HG02981 (cell line): ENCODE results near the gene SMYD5.
A peak's percentile ranks its signal among the peaks of the same experiment; 100 is the strongest.
"Not testable (repeated sequence)": the region's sequence is repeated elsewhere in the genome, so short reads cannot be mapped to it uniquely, and the experiment has no call there.

Experiments used
- ATAC-seq: cut with Tn5 transposase; IDR thresholded peaks from one replicate; pipeline ENCODE4 v1.9.1; 2021; ENCODE audit warnings: mild to moderate bottlenecking, moderate library complexity; ENCODE audit not compliant: unreplicated experiment

The SMYD5 gene

DNA sequence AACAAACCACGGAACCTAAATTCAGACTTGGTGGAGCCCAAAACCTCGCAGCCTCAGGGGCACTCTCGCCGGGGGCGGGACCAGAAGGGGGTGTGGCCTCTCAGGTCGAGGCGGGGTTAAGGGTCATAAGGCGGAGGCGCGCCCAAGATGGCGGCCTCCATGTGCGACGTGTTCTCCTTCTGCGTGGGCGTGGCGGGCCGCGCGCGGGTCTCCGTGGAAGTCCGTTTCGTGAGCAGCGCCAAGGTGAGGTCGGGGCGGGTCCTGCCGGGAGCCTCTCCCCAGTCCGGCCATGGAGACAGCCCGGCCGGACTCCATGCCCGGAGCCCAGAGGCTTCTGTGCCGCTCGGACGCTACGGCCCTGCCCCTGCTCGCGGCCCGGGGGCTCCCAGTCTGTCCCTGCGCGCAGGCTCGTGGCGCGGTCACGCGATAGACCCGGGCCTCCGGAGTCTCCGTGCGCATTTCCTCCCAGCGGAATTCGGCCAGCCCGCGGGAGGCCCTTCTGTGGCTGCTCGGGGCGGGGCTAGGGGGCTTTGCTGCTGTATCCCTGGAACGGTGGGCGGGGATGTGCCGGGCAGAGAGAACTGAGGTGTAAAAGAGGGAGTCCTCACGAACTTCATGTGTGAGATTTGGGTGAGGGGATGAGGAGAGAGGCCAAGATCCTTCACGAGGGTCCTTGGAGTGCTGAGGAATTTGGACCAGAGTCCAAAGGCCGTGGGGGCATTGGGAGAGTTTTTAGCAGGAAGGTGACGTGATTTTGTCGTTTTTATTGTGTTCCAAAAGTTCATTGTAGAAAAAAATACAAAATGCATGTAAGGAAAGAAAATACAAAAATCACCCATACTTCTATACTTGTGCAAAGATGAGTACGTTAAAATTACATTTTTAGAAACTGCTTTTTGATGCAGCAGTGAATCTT, at the start of gene SMYD5:
TSS of gene SMYD5 (plus strand) at position 126 of the 916 bp plus-strand sequence. CDS start at position 148, 22 bp downstream.
- ATAC-seq: peak; percentile 89

DNA sequence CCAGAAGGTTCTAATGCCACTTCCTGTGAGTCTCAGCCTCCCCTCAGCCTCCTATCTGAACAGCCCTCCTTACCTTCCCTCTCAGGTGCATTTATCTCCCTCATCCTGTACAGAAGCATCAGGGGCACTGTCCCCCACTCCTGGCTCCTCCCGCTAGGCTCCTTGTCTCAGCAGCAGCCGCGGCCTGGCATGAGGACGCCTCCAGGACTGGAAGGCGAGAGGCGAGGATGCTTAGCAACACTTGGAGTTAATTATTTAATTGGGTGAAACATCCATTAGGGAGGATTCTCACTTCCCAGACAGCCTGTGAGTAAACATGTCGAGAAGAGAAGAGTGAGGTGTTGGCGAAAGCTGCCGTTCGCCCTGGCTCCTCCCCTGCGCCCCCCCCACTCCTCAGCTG, 48.1 kb upstream of the SMYD5 start:
- ATAC-seq: not testable (repeated sequence)

DNA sequence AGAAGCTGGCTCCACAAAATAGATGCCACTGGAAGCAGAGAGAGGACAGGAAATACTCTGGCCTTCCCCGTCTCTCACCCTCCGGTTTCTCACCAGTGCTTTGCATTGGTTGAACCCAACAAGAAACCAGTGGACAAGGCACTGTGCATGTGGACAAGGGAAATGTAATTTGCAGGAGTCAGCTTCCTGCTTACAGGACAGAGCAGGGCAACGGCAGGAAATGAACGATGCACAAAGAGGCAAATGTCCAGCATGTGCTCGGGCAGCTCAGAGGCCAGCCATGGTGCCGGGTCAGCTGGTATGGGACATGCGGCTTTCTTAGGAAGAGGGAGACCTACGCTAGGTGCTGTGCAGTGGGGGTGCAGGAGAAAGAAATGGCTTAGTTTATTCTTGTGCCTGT, 47.2 kb upstream of the SMYD5 start:
- not testable (repeated sequence) for ATAC-seq

DNA sequence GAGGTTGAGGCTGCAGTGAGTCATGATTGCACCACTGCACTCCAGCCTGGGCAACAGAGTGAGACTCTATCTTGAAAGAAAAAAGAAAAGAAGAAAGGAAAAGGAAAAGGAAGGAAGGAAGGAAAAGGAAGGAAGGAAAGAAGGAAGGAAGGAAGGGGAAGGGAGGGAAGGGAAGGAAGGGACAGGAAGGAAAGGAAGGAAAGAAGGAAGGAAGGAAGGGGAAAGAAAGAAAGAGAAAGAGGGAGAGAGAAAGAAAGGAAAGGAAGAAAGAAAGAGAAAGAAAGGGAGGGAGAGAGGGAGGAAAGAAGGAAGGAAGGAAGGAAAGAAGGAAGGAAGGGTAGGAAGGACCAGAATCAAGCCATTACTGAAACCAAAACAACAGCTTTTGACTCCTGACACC, 45.7 kb upstream of the SMYD5 start:
- not testable (repeated sequence) for ATAC-seq

DNA sequence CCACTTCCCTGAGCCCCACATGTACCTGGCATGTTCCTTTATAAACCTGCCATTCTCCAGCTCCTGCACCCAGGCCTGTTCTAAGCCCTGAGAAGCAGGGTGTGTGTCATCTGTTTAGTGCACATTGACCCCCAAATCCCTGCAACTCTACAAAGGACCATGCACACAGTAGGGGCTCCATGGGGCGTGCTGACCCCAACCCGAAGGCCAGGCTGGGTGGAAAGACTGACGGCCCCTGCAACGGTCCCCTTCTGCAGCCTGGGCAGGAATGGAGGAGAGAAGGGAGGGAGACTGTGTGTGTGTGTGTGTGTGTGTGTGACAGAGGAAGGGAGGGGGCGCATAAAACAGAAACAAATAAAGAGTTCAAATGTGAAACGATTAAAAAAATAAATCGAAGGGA, 43.7 kb upstream of the SMYD5 start:
- ATAC-seq: not testable (repeated sequence)

DNA sequence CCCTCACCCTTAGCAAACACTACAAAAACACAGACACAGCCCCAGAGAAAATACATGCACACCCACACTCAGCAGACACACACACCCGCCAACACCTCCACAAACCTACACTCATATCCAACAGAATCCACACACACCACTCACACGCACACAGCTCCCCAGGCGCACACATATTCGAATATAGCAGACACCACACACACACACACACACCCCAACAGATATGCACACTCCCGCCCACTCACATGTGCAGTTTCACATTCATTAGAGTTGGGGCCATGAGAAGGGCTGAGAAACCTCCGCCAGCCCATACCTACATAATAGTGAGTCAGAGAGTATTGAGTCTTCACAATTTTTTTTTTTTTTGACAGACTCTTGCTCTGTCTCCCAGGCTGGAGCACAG, 41.1 kb upstream of the SMYD5 start:
- no peak for ATAC-seq

DNA sequence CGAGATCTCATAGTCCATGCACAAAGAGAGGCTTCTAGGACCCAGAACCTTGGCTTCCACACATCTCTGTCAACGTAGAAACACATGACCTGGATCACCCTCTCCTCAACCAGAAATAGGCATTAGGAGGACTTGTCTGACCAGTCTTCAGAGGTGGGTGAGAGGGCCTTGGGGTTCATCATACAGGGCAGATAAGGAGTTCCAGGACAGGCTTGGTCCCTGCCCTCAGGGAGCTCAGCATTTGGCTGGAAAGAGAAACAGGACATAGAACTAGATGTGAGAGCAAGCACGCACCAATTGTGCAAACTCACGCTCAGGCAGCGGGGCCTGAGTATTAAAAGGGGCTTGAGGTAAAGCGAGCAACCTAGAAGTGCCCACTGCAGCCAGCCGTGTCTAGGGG, 40.3 kb upstream of the SMYD5 start:
- no peak for ATAC-seq

DNA sequence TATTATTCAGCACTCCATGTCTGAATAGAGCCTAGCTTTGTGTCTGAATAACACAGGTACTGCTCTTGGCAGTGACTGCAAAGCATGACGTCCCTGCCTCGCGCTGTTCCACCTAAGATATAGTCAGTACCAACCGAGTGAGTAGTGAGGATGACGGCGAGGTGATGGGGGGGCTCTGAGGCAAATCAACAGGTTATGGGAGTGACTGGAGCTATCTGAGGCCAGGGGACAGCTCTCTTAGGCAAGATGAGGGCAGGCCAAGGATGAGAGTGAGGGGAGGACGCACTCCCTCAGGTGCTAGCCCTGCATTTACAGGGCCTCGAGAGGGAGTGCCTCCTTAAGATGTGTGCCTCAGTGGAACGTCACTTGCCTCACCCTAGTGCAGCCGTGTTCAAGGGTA, 39.8 kb upstream of the SMYD5 start:
- no peak for ATAC-seq

DNA sequence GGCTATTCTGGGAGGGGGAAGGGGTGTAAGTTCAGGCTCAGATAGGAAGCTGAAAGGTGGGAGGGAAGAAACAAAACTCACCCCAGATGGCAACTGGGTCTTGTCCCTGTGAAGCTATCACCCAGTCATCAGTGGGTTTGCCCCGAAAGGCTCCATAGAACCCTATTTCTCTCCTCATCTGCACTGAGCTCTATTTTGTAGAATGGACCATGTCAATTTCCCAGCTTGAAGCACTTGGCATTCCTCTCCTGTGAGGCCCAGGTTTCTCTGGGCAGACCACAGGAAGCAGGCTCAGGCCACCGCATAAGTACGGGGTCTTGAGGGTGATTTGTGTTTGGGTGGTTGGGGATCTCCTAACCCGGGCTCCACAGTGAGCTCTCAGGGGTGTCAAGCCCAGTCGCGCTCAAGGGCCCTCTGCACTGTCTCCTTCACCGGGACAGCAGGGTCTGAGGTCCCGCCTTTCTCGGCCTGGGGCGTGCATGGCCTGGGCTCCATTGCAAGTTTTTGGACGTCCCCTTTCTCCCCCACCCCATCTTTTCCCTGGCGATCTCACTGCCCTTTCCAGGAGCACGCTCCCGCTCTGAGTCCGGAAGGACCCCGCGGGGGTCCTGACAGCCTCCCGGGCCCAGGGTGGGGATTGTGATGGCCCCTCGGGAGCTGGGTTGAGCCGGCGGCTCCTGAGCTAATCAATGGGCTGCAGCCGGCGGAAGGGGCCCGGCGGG, 38.9 kb upstream of the SMYD5 start:
- no peak for ATAC-seq

DNA sequence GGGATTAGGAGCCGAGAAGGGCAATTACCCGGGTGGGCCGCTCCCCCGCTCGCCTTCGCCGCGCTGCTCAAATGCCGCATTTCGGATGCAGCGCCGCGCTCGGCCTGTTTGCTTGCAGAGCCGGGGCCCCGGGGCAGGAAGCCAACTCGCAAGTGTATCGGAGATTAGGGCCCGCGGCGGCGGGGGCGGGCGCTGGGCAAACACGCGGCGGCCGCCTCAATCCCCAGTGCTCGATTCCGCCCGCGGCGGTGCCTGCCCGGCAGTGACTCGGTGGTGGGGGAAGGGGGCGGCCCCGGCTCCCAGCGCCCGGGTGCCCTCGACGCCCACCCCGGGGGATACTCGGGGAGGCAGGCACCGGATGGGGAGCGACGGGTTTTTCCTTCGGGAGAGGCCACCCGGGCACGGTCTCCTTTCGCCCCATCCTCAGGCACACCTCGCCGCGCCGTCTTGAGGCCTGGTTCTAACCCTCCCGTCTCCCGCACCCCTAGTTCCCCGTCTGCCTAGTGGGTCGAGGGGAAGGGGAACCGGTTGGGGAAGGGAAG, 38.3 kb upstream of the SMYD5 start:
- no peak for ATAC-seq

DNA sequence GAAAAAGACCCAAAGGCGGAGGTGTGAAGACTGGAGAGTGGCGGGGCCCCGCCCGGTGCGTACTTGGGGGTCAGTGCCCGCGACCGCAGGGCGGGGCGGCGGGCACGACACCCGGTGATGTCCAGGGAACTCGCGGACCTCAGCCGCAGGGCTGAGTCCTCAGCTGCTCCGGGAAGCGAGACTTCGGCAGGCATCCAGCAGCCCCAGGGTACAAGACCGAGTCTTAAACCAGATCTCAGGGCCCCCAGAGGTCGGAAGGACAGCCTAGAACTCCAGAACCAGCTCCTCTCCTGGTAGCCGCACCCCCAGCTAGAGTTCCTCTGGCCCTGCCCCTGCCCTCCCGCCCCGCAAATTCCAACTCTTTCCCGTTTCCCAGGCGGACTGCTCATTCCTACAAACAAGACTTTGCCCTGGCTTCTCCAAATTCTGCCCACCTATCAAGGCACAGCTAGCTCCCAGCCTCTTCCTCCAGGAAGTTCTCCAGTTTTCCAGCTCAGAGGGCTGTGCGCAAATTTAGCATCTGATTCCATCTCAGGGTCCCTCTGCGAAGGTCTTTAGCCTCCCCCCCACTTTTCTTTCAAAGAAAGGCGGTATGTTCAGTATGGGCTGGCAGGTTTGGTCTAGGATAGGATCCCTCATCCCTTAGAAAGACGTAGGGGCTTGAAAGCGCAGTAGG, 37.7 kb upstream of the SMYD5 start:
- no peak for ATAC-seq

DNA sequence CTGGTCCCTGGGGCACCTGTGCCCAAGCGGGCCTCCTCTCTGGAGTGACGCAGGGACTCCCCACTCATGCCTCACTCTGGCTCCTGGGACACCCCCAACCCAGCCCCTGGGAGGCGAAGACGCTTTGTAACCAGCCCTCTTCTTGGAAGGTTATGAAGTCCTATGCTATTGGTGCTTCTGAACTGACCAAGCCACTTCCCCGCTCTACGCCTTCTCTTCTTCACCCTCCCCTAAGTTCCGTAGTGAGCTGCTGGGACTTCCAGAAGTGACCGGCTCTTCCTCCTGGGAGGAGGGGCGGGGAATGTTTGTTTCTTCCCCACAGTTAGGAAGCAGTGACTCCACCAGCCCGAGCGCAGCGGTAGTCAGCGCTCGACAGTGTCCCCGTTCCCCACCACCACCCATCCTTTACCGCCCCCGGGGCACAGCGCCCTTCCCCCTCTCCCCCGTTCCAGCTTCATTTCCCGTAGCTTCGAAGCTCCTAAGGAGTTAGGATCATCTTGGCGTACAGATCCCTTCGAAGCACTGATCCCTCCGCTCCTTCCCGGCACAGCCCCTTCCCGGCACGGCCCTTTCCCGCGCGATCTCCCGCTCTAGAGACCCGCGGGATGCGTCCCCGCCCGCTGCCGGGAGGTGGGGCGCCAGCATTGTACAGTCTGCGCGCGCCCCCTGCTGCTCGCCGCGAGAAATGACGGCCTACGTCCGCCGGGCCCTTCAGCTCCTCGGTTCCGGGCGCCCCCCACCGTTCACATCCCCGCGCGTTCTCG, 37.0 kb upstream of the SMYD5 start:
- ATAC-seq: peak; percentile 85

DNA sequence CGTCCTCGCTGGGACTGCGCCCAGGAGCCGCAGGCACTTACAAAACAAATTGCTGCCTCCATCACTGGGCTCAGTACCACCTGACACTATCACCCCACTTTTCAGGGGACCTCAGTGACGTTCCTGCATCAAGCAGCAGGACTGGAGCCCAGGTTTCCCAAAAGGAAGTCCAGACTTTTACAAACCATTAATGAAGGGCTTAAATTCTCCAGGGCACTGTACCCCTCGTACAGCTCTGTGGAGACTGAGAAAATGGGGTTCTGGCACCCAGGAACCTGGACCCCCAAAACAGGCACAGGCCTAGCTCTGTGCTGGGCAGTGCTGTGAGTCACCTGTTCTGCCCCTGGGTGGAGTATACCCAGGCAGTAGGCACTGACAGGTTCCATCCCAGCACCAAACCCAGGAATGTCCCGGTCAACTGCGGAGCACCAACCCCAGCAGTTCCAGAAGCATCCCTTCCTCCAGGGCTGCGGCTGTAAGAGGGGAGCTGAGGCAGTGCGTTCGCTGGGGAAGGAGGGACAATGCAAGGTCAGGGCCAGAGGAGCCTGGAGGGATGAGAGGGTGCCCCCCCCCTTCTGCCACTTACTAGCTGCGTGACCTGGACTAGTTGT, 36.3 kb upstream of the SMYD5 start:
- ATAC-seq: no peak

DNA sequence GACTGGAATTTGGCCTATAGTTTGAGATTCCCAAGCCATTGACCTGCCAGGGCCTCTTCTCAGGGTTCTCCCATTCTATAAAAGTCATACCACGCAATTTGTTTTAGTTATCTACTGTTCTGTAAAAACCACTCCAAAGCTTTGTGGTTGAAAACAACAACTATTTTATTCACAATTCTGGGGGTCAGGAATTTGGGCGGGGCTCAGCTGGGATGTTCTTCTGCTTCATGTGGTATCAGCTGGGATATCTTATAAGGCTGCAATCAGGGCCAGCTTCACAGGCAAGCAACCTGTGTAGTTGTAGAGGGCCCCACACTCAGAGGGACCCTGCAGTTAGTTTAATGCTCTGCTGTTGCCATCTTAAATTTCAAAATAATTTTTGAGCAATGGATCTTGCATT, 28.1 kb upstream of the SMYD5 start:
- ATAC-seq: no peak

DNA sequence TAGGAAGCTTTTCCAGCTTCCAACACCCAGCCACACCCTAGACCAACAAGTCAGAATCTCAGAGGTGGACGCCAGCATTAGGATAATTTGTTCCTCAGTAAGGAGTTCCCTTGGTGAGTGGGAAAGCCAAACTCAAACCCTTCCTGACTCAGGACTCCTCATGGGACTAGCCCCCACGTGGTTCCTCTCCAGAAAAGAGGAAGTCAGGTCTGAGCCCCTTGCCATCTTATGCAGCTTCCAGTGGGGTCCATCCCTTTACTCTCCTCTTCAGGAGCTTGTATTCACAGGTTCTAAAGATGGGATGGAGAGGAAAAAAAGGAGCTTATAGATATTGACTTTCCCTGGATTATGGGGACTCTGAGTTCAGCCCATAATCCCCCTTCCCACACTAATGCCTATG, 26.5 kb upstream of the SMYD5 start:
- no peak for ATAC-seq

DNA sequence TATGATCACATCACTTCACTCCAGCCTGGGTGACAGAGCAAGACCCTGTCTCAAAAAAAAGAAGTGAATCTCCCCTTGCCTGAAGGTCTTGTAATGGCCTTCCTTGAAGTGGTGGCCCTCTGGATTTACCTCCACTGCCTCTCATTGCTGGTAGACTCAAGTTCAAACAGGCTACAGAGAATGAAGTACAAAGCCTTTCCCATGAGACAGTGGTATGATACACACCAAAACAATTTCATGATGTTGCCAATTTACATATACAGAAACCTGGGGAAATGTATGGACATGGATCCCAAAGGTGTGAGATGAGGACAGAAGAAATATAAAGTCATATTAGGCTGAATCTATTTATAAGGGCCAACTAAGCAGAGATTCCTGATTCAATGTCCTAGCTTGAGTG, 16.5 kb upstream of the SMYD5 start:
- no peak for ATAC-seq

DNA sequence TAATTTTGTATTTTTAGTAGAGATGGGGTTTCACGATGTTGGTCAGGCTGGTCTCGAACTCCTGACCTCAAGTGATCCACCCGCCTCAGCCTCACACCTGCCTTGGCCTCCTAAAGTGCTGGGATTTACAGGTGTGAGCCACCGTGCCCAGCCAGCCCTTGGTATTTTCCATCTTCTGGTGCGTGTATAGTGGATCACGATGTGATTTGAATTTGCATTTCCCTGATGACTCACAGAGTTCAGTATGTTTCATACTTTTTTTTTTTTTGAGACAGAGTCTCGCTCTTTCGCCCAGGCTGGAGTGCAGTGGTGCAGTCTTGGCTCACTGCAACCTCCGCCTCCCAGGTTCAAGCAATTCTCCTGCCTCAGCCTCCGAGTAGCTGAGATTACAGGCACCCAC, 13.8 kb upstream of the SMYD5 start:
- not testable (repeated sequence) for ATAC-seq

DNA sequence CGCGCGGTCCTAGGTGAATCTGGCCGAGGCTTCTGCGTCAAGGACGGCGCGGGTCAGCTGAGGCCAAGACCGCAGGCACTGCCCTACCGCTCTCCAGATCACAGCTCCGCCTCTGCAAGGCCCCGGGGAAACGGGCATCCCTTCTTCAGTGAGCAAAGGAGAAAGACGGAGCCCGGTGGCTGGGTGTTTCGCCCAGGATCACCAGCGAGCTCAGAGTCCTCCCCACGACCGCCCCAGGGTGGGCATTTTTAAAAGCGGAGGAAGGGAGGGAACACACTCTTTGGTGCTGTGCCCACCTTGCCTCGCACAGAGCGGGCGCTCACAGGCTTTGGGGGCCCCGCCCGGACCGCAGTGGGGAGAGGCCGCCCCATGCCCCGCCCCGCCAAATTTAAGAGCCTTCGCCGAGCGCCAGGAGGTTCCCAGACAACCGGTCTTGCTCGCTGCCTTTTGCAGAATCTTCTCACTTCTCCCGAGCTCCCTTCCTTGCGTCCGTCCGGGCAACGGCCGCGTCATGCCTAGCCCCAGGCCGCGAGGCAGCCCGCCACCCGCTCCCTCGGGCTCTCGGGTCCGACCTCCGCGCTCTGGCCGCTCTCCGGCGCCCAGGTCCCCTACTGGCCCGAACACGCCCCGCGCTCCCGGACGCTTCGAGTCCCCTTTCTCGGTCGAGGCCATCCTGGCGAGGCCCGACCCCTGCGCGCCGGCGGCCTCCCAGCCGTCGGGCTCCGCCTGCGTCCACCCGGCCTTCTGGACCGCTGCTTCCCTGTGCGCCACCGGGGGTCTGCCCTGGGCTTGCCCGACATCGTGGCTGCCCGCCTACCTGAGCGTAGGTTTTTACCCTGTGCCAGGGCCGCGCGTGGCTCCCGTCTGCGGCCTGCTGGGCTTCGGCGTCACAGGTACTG, 11.6 kb upstream of the SMYD5 start, which contains the start of gene NOTO:
TSS of gene NOTO (plus strand) at position 419 of the 899 bp plus-strand sequence. CDS start at position 512, 93 bp downstream.
- ATAC-seq: no peak
